OCI-LY1 (cell line): ENCODE measurements around the gene IGSF3.
"Not testable (repeated sequence)": the region's sequence is repeated elsewhere in the genome, so short reads cannot be mapped to it uniquely, and the experiment has no call there.

ENCODE experiments used
- CTCF ChIP-seq: fragments of 200-600 bp; sonication (generic), shearing (Covaris generic); IDR thresholded peaks from 2 replicates; pipeline ENCODE4 v1.5.1; 2017; ENCODE audit warnings: mild to moderate bottlenecking, antibody characterized with exemption, low read length, moderate library complexity, mixed read lengths
- EZH2 ChIP-seq: fragments of 200-600 bp; sonication (generic), shearing (Covaris generic); IDR thresholded peaks from 2 replicates; pipeline ENCODE4 v1.8.0; 2017; ENCODE audit warnings: borderline replicate concordance, mixed run types, mild to moderate bottlenecking, antibody characterized with exemption, low read length, moderate library complexity, mixed read lengths

- TF ChIP-seq CTCF, EZH2: not testable (repeated sequence)
Observed at GRCh38 chr1:116613825-116614224, 53.7 kb downstream of the IGSF3 start.
